PC-3 (cell line): ENCODE measurements around the gene ATP5IF1. TPM values are rescaled to one million over a fixed set of nuclear protein-coding genes. Genes with fewer than 3 reads are reported as not detected.

Source experiments
- ATAC-seq: fragments of 200-7000 bp; cut with Tn5 transposase; 2 replicates; pipeline ENCODE4 v1.9.1; 2020; ENCODE audit warnings: mild to moderate bottlenecking, moderate library complexity
- BruUV-seq: library from RNA; stranded (reverse); fragments of 400-500 nt; replicated peaks from 2 replicates; lab custom pipeline; 2021; lab: Mats Ljungman, UMichigan
- CTCF ChIA-PET: fragments of 300-600 bp; sonication (Branson Sonifier 250); formaldehyde crosslinking; loops from one replicate; lab custom pipeline; 2022; ENCODE audit warnings: antibody characterized with exemption; lab: Charles Lee
- POLR2A ChIA-PET: fragments of 300-600 bp; sonication (Branson Sonifier 250); formaldehyde crosslinking; loops from one replicate; lab custom pipeline; 2022; ENCODE audit warnings: antibody characterized with exemption; ENCODE audit not compliant: unreplicated experiment; lab: Charles Lee
- DNase-seq: peaks from one replicate; pipeline ENCODE4 v3.0.0-alpha.2; 2015
- H2AFZ ChIP-seq: fragments of 300-600 bp; sonication (generic); 2 replicates; pipeline ENCODE4 v1.6.0; 2016; ENCODE audit warnings: antibody characterized with exemption, low read length
- H3F3A ChIP-seq: fragments of 300-600 bp; sonication (generic); one replicate; pipeline ENCODE4 v1.6.0; 2017; ENCODE audit warnings: antibody characterized with exemption, low read length, control low read depth, mild to moderate bottlenecking; ENCODE audit not compliant: unreplicated experiment
- H3K27ac ChIP-seq: fragments of 300-600 bp; sonication (generic); 2 replicates; pipeline ENCODE4 v1.5.1; 2016; ENCODE audit warnings: mild to moderate bottlenecking, low read length
- H3K27me3 ChIP-seq: fragments of 300-600 bp; sonication (generic); 2 replicates; pipeline ENCODE4 v1.6.1; 2016; ENCODE audit warnings: low read length, mixed read lengths
- H3K36me3 ChIP-seq: fragments of 300-600 bp; sonication (generic); 2 replicates; pipeline ENCODE4 v1.6.1; 2016; ENCODE audit warnings: low read depth, mixed run types, low read length, mixed read lengths
- H3K4me1 ChIP-seq: fragments of 300-600 bp; sonication (generic); 2 replicates; pipeline ENCODE4 v1.5.1; 2016; ENCODE audit warnings: low read length; ENCODE audit not compliant: insufficient read depth
- H3K4me2 ChIP-seq: fragments of 300-600 bp; sonication (generic); 2 replicates; pipeline ENCODE4 v1.6.0; 2016; ENCODE audit warnings: low read length
- H3K4me3 ChIP-seq: fragments of 300-600 bp; sonication (generic); 2 replicates; pipeline ENCODE4 v1.5.1; 2016; ENCODE audit warnings: mild to moderate bottlenecking, low read length, mixed read lengths
- H3K79me2 ChIP-seq: fragments of 300-600 bp; sonication (generic); 2 replicates; pipeline ENCODE4 v1.6.1; 2017; ENCODE audit warnings: low read length, mixed read lengths
- H3K9ac ChIP-seq: fragments of 300-600 bp; sonication (generic); 2 replicates; pipeline ENCODE4 v1.6.0; 2016; ENCODE audit warnings: mild to moderate bottlenecking, low read length
- H3K9me2 ChIP-seq: fragments of 300-600 bp; sonication (generic); replicated peaks from 2 replicates; pipeline ENCODE4 v1.6.1; 2016; ENCODE audit warnings: mixed run types, low read length, mixed read lengths
- H3K9me3 ChIP-seq: fragments of 300-600 bp; sonication (generic); 2 replicates; pipeline ENCODE4 v1.6.1; 2016; ENCODE audit warnings: low read length, mixed read lengths
- H4K20me1 ChIP-seq: fragments of 300-600 bp; sonication (generic); 2 replicates; pipeline ENCODE4 v1.6.1; 2016; ENCODE audit warnings: low read length, mixed read lengths
- EZH2 ChIP-seq: fragments of 300-600 bp; sonication (generic); IDR thresholded peaks from one replicate; pipeline ENCODE4 v1.6.1; 2017; ENCODE audit warnings: antibody characterized with exemption, mild to moderate bottlenecking, low read length; ENCODE audit not compliant: unreplicated experiment
- EZH2phosphoT487 ChIP-seq: fragments of 300-600 bp; sonication (generic); IDR thresholded peaks from 2 replicates; pipeline ENCODE4 v1.6.1; 2018; ENCODE audit warnings: mild to moderate bottlenecking, antibody characterized with exemption, low read length, borderline replicate concordance
- intact Hi-C: fragments of 100-400 bp; cut with micrococcal nuclease; formaldehyde crosslinking; loops from 2 replicates; pipeline ENCODE4 v1.9.0; 2023
- total RNA-seq: library from RNA; depleted of rRNA; stranded (reverse); fragments of >200 nt; gene quantifications from 2 replicates; pipeline ENCODE4 v1.2.3, GENCODE V29; 2014
- TF ChIP-seq, protein P1 (sequence below): fragments of 300-600 bp; sonication (generic); conservative IDR thresholded peaks from 2 replicates; pipeline ENCODE4 v1.5.1; 2017; ENCODE audit warnings: antibody characterized with exemption, low read depth, mild to moderate bottlenecking, low read length

The ATP5IF1 gene
- total RNA-seq, 1 experiment from 2014 or later, result 364 TPM

DNA sequence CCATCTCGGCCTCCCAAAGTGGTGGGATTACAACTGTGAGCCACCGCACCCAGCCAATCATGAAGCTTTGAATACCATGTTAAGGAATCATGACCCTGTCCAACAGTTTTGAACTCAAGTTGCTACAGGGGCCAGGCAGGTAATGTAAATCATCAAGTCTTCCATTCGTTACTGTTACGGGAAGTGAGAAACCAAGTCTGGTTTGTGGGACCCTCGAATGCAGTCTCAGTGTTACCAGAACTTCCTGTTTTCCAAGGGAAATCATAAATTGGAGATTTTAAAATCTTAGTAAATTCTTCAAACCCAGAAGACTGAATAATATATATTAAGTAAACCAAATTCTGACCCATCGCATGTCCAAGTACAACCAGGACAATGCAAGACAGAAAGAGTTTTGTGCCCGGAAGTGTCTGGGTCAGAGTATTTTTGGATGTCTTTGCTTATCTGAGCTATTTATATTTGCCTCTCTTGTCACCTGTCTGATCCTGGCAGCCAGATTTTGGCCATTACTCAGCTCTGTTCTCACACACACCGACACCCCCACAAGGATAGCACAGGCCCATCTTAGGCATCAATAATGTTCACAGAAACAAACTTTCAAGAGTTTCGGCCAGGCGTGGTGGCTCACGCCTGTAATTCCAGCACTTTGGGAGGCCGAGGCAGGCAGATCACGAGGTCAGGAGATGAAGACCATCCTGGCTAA is 8.8 kb downstream of the ATP5IF1 start:
- no TSS peak for BruUV-seq
- TF ChIP-seq EZH2phosphoT487, result no peak
- TF ChIP-seq EZH2, result no peak
- TF ChIP-seq, protein P1, sequence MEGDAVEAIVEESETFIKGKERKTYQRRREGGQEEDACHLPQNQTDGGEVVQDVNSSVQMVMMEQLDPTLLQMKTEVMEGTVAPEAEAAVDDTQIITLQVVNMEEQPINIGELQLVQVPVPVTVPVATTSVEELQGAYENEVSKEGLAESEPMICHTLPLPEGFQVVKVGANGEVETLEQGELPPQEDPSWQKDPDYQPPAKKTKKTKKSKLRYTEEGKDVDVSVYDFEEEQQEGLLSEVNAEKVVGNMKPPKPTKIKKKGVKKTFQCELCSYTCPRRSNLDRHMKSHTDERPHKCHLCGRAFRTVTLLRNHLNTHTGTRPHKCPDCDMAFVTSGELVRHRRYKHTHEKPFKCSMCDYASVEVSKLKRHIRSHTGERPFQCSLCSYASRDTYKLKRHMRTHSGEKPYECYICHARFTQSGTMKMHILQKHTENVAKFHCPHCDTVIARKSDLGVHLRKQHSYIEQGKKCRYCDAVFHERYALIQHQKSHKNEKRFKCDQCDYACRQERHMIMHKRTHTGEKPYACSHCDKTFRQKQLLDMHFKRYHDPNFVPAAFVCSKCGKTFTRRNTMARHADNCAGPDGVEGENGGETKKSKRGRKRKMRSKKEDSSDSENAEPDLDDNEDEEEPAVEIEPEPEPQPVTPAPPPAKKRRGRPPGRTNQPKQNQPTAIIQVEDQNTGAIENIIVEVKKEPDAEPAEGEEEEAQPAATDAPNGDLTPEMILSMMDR, result no peak
- Histone ChIP-seq H3K36me3 (no peaks in the 10 kb centered on the region), H3F3A (peaks cover 4% of the 10 kb centered on the region), H3K4me2 (no peak overlapping the region), H3K27me3 (no peaks in the 10 kb centered on the region), H3K4me3 (no peak overlapping the region), H3K9me2 (no peaks in the 10 kb centered on the region), H4K20me1 (no peaks in the 10 kb centered on the region), H3K9me3 (no peaks in the 10 kb centered on the region), H3K4me1 (peaks cover 32% of the 10 kb centered on the region), H3K79me2 (no peaks in the 10 kb centered on the region), H2AFZ (no peak overlapping the region), H3K9ac (no peak overlapping the region), H3K27ac (no peak overlapping the region)
- CTCF ChIA-PET, result no interaction called here
- no peak for DNase-seq
- ATAC-seq, result no peak
- POLR2A ChIA-PET, result interaction anchor here (0.6 kb wide), 1 partner anchor 11 kb away, joined by 4 read pairs; no protein-coding TSS in a partner anchor
- intact Hi-C loops, result loop anchor here (5.0 kb wide), 4 partner anchors 83 to 338 kb away; partner anchors contain the start of gene MED18

DNA sequence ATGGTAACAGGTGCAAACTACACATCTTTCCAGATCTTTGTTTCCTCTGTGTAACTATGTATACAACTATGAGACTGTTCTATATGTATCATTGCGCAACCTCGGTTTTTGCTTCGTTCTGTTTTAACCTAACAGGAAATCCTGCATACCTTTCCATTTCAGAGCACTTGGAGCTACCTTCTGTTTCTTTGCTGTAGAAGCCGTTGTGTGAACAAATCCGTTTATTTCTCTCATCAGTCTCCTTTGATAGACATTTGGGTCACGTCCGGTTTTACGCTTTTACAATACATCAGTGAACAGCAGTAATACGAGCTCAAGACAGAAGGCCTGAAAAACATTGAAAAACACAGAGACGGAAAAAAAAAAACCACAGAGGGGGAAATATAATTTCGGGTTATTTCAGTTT is 10.5 kb downstream of the ATP5IF1 start:
- Histone ChIP-seq H3K27me3 (no peaks in the 10 kb centered on the region), H3K4me2 (peak overlapping the region; percentile 77), H3K9me2 (no peaks in the 10 kb centered on the region), H3K4me3 (peak overlapping the region; percentile 69), H3K79me2 (no peaks in the 10 kb centered on the region), H3F3A (peaks cover 4% of the 10 kb centered on the region), H3K9ac (peak overlapping the region; percentile 66), H3K27ac (peak overlapping the region; percentile 19), H3K4me1 (peaks cover 26% of the 10 kb centered on the region), H3K36me3 (no peaks in the 10 kb centered on the region), H4K20me1 (no peaks in the 10 kb centered on the region), H3K9me3 (no peaks in the 10 kb centered on the region), H2AFZ (peak overlapping the region; percentile 80)
- intact Hi-C loops, result loop anchor here (5.0 kb wide), 4 partner anchors 81 to 336 kb away; partner anchors contain the start of gene MED18
- ChIA-PET POLR2A (interaction anchor here (0.6 kb wide), 4 partner anchors 10 to 259 kb away, joined by 3 to 17 read pairs (median 9); no protein-coding TSS in a partner anchor), CTCF (interaction anchor here (0.7 kb wide), 1 partner anchor 424 kb away, joined by 3 read pairs; no protein-coding TSS in a partner anchor)
- DNase-seq (peak; percentile 90), ATAC-seq (peak; percentile 12)
- TSS peak; percentile 81 for BruUV-seq
- TF ChIP-seq, protein P1, result no peak
- TF ChIP-seq EZH2phosphoT487, result no peak
- no peak for TF ChIP-seq EZH2
